8988T (cell line): Measurements from ENCODE around the gene LRMDA.
"Not testable (repeated sequence)": the region's sequence is repeated elsewhere in the genome, so short reads cannot be mapped to it uniquely, and the experiment has no call there.

Experiments used
- DNase-seq: peaks from one replicate; pipeline ENCODE4 v3.0.0; 2011

LRMDA gene

GRCh38 chr10:76038696-76039095, 607.3 kb downstream of the LRMDA start:
- DNase-seq, result no peak

GRCh38 chr10:76040107-76040829, 608.8 kb downstream of the LRMDA start:
- no peak for DNase-seq

- no peak for DNase-seq
These were observed 609.4 kb downstream of the LRMDA start for GRCh38 chr10:76040830-76041220.

- DNase-seq, result no peak
These were observed 610.1 kb downstream of the LRMDA start for GRCh38 chr10:76041551-76041950.

- DNase-seq, result no peak
These were observed 611.8 kb downstream of the LRMDA start for GRCh38 chr10:76043261-76043660.

GRCh38 chr10:76044751-76045150, 613.3 kb downstream of the LRMDA start:
- no peak for DNase-seq

GRCh38 chr10:76045174-76045573, 613.8 kb downstream of the LRMDA start:
- no peak for DNase-seq

GRCh38 chr10:76047521-76047920, 616.1 kb downstream of the LRMDA start:
- no peak for DNase-seq

- DNase-seq, result no peak
These were observed 618.3 kb downstream of the LRMDA start for GRCh38 chr10:76049581-76050290.

- DNase-seq, result no peak
These were observed 618.8 kb downstream of the LRMDA start for GRCh38 chr10:76050291-76050625.

- no peak for DNase-seq
These were observed 619.8 kb downstream of the LRMDA start for GRCh38 chr10:76051007-76051936.

GRCh38 chr10:76052682-76053503, 621.5 kb downstream of the LRMDA start:
- DNase-seq, result no peak

GRCh38 chr10:76055466-76055865, 624.0 kb downstream of the LRMDA start:
- no peak for DNase-seq

GRCh38 chr10:76055963-76056362, 624.5 kb downstream of the LRMDA start:
- DNase-seq, result no peak

GRCh38 chr10:76060993-76061392, 629.6 kb downstream of the LRMDA start:
- DNase-seq, result not testable (repeated sequence)

- DNase-seq, result no peak
These were observed 635.0 kb downstream of the LRMDA start for GRCh38 chr10:76066457-76066856.

- no peak for DNase-seq
These were observed 636.0 kb downstream of the LRMDA start for GRCh38 chr10:76067447-76067846.

GRCh38 chr10:76068856-76069255, 637.4 kb downstream of the LRMDA start:
- no peak for DNase-seq

GRCh38 chr10:76070916-76071315, 639.5 kb downstream of the LRMDA start:
- DNase-seq, result no peak

- no peak for DNase-seq
These were observed 640.4 kb downstream of the LRMDA start for GRCh38 chr10:76071653-76072365.

GRCh38 chr10:76072384-76072783, 641.0 kb downstream of the LRMDA start:
- DNase-seq, result no peak

- DNase-seq, result no peak
These were observed 642.1 kb downstream of the LRMDA start for GRCh38 chr10:76073524-76073923.
